HG03064 (cell line): ENCODE results near the gene TSPAN18.

ENCODE experiments used
- ATAC-seq: cut with Tn5 transposase; IDR thresholded peaks from one replicate; pipeline ENCODE4 v1.9.1; 2021; ENCODE audit warnings: low read depth; ENCODE audit not compliant: unreplicated experiment

Gene TSPAN18

DNA sequence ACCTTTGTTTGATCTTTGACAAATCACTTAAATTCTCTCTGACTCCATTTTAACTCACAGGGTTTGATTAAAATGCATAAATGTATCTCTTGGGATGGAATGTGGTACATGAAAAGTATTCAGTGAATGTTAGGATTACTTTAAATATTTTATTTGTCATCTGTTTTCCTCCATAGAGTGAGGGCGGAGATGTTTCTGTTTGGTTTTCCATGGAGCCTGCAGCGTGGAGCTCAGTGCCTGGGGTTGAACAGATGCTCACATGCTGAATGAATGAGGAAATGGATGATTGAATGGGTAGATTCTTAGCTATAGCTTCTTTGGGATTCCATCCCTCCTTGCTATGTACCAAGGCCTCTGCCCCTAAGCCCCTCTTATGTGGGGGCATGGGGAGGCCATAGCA, 10.0 kb downstream of the TSPAN18 start:
- ATAC-seq: no peak

DNA sequence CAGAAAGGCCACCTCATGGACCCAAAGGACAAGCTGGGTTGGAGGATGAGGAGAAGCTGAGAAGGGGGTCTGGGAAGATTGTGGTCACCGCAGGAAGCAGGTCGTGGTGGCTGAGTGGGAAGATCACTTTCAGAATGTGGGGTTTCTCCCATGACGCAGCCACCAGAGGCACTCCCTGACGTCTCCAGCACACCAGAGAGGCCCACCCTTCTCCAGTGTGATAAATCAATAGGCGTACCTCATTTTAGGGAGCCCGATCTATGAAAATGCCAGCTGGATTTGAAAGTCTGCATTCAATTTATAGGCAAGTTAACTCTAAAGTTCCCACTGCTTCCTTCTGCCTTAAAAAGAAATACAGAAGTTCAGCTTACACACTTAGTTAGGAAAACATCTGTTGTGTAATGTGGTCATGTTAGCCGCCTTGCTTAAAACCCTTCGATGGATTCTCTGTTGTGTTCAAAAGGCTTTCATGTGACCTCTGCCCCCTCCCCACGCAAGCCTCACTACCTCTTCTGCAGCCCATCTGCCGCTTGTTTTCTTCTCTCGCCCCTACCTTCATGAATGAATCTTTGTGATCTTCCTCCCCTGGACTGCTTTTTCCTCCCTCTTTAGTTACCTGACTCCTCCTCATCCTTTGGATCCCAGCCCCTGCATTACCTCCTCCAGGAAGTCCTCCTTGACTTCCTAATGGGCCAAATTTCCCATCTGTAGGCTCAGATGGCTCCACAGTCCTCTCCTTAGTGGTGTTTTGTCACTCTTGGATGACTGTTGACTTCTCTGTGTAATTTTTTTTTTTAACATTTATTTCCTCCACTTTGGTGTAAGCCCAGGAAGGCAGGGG, 10.7 kb downstream of the TSPAN18 start:
- ATAC-seq: no peak

DNA sequence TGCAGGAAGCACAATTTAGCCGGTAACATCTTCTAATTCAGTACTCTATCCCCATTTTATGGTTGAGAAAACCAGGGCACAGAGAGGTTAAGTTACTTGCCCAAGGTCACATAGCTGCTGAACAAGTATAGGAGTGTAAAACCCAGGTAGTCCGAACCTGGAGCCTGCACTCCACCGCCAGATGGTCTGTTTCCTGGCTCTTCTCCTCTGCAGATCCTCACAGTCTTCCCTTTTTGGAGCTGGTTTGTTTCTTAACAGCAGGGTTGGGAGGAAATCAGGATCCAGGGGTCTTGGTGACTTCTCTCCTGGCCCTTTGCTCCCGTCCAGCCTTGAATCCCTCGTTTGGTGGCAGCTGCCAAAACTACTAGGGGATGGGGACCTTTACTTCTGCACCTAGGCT, 12.0 kb downstream of the TSPAN18 start:
- no peak for ATAC-seq

DNA sequence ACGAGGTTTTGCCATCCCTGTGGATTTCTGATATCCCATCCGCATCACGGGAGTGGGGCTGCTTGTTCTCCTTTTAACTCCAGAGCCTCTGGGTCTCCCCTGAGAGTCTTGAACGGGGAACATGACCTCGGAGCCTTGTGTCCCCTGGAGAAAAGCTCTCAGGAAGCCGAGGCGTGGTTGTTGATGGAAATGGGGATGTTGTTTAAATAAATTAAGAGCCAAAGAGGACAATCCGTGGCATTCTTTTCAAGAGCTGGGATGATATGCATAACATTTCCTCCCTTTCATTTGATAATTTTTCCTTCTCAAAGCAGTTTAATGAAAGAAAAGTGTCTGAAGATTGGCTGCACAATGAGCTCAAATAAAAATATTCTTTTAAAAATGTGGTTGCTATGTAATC, 14.2 kb downstream of the TSPAN18 start:
- ATAC-seq: no peak

DNA sequence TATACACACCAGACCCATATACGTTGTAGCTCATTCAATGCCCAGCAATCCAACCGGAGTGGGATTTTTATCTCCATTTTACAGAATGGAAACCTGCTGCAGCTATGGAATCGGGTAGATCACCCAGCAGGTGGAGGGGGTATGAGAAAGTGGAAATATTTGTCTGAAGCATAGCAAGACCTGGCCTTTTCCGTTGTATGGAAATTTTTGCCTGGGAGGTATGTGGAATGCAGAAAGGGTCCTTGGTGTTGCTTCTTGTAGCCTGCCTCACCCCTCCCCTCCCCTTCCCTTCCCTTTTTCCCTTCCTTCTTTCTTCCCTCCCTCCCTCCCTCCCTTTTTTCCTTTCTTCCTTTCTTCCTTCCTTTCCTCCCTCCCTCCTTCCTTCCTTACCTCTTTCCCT, 15.2 kb downstream of the TSPAN18 start:
- no peak for ATAC-seq

DNA sequence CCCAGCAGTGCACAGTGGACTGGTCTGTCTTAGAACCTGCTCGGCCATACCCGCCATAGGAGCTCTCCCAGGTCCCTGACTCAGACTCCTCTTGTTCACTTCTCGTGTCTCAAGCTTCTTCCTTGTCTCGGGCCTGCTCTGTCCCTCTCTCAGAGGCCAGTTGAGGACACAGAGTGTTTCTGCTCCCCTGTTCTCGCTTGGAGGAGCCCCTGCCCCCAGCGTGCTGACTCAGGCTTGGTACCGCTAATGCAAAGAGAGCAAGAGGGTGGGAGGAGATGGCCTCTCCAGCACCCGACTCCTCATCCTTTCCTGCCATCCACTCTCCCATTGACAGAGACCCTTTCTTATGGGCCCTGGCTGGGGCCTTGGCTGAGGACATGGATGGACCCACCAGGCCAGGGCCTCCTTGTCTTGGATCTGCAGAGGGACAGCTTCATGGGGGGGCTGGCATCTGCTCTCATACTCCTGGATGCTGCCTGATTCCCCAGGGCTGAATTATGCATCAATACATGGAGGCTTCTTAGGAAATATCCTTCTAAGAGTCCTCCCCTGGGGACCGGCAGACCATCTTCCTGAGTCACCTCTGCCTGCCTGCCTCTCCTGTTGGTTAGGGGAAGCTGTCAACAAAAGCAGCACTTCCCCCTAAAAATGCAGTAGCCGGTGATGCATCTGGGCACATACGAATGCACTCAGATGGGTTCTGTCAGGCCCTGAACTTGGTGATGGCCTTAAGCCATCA, 15.9 kb downstream of the TSPAN18 start:
- no peak for ATAC-seq

DNA sequence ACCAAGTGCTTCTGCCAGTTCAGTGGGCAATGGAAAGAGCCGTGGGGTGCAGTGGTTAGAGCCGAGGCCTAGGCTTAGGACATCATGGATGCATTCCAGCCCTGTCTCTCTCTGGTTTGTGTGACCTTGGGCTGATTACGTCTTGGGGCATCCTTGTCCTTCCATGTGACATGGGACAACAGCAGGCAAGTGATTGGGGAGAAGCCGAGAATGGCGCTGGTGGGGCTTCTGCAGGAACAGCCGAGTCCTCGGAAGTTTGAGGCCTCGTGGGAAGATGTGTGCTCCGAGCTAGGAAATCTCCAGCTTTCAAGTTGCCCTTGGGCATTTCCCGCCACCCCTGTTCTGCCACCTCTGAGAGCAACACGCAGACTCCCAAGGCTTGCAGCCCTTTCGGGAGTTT, 16.6 kb downstream of the TSPAN18 start:
- ATAC-seq: no peak

DNA sequence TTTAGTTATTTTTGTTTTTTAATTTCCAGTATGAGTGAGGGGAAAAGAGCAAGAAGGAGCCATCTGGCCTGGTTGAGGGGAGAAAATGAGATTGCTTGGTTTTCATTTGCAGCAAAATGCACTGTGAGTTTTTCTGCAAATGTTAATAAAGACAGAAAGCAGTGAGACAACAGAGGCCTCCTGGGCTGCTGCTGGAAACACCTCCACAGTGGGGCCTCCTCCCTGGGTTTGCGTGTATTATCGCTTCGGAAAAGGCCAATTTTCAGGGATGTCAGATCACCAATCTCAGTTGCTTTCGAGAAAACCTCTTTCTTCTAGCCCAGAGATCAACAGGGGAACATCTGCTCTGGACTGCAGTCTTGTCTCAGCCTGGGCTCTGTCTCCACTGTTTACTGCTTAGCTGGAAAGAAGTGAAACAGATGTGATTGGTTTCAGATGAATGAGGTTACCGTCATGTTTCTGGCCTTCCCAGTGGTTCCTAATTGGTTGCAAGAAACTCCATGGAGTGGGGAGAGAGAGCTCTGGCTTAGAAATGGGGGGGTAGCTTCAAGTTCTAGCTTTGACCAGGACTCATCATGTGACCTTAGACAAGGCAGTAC, 17.3 kb downstream of the TSPAN18 start:
- ATAC-seq: no peak

DNA sequence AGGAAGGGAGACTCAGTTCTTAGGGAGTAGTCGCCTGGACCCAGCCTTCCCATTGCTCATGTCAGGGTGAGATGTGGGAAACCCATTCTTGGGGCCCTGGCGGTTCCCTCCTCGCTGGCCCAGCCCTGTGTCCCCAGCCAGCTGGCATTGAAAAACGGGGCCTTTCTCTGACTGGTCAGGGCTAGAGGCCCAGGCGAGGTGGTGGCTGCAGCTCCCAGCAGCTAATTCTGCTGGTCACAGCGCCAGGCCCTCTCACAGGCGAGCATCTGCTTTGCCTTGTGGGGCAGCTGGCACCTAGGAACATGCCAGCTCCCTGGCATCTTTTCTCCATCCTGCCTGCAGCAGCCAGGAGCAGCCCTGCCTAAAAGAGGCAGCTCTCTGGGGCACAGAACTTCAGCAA, 20.1 kb downstream of the TSPAN18 start:
- no peak for ATAC-seq

DNA sequence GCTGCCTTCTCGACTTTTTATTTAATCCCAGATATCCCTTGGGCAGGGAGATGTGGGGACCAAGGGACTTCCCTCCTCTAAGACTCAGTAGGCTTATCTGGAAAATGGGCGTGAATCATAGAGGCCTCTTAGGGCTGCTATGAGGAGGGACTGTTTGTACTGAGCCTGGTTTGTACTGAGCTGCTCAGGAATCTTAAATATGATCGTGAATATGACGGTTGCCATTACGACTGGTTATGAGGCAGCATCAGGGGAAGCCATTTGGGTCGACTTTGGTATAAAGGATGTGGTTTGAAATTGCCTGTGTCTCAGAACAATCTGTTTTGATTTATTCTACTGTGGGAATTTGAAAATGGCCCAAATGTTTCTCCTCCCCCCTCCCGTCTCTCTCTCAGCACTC, 20.6 kb downstream of the TSPAN18 start:
- no peak for ATAC-seq

DNA sequence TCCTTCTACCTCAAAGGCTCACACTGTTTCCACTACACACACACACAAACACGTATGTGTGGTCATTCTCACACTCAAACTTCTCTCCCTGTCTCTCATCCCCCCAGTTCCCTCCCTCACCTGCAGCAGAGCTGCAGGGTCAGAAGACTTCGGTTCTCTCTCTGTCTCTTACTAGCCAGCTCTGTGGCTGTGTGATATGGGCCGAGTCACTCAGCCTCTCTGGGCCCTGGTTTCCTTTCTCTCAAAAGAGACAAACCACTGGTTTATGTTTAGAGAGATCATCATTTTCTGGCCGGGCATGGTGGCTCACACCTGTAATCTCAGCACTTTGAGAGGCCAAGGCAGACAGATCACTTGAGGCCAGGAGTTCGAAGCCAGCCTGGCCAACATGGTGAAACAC, 21.1 kb downstream of the TSPAN18 start:
- ATAC-seq: no peak

DNA sequence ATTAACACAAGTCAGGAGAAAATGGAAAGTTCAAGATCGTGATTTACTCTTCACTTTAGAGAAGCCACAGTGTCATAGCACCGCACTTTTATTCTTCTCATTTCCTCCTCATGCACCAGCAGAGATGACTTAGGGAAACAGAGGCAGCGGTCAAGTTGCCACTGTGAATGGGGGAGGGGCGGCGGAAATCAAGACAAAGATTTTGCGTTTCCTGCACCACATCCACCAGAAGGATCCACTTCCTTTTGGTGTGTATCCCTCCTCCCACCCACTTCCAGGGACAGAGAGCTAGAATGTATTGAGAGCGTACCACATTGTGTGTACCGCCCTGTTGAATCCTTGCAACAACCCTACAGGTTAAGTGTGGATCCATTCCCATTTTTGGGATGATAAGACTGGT, 21.8 kb downstream of the TSPAN18 start:
- ATAC-seq: no peak

DNA sequence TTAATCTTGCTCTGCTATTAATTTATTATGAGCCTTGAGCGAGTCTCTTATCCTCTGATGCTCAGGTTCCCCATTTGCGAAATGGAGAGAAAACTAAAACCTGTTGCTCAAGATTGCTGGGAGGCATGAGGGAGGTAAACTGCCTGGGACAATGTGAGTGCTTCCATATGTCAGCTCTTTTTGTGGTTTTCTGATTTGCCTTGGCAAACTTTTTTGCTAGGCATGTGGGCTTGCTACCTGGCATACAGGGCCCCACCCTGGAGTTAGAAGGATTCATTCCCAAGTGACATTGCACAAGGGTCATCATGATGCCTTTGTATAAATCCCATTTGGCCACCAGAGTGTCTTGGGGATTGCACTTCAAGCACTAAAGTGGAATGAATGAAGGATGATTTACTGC, 22.4 kb downstream of the TSPAN18 start:
- ATAC-seq: no peak

DNA sequence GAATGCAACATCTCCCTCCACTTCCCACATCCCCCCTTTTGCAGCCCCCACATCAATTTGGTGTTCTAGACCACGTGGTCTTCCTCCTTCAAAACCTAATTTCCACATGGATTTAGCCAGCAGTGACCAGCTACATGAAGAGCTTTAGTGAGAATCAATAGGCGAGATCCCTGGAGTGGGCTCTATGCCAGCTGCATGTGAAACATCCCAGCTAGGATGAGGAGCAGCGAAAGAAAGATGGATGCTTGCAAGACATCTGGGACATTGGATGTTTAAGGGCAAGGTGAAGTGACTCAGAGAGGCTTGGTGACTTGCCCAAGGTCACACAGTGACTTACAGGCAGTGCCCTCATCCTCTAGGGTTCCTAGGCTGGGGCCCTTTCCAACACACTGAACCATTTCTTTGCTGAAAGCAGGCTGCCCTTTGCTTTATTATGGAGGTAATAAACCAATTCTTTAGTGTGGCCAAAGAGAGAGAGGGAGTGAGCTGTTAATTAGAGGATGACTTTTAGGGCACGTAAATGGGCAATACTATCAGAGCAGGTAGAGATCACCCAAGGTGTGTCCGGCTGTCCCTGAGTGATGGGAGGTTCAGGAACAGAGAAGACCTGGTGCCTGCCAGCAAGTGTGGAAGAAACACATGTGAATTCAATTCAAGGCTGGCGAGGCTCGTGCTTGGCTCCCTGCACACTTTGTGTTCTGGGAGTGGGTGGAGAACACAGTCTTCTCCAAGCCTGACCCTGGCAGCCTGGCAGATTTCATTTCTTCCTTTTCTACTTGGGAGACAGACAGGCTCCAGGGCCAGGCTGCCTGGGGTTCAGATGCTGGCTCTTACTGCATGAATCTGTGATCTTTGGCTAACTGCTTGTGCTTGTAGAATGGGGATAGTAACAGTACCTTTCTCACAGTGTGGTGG, 24.0 kb downstream of the TSPAN18 start:
- ATAC-seq: no peak

DNA sequence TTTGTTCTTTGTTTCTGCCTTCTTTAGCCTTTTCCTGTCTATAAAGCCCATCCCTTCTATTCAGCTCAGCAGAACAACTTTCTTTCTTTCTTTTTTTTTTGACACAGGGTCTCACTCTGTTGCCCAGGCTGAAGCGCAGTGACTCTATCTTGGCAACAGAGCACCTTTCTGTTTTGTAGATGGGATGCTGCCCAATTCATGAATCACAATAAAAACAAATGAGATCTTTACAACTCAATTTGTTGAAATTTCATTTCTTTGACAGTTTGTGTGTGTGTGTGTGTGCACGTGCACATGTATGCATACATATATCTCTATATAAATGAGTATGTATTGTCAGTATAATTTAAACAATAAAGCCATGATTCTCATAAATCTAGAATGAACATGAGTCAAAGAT, 25.5 kb downstream of the TSPAN18 start:
- ATAC-seq: no peak

DNA sequence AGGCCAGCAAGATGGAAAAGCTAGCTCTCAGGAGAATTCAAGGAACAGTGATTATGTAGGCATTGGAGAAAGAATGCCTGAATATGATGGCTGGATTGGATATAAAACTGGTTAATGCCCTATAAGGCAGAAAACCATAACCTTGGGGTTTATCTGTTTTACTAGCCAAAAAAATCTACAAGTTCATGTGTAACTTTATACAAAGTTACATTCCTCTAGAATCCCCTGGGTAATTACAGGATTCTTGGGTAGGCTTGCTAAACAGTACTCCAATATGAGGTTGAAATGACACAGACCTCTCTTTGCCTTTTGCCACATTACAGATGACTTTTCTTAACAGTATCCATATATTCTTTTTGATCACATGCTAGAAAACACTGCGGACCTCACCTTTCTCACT, 26.0 kb downstream of the TSPAN18 start:
- ATAC-seq: no peak

DNA sequence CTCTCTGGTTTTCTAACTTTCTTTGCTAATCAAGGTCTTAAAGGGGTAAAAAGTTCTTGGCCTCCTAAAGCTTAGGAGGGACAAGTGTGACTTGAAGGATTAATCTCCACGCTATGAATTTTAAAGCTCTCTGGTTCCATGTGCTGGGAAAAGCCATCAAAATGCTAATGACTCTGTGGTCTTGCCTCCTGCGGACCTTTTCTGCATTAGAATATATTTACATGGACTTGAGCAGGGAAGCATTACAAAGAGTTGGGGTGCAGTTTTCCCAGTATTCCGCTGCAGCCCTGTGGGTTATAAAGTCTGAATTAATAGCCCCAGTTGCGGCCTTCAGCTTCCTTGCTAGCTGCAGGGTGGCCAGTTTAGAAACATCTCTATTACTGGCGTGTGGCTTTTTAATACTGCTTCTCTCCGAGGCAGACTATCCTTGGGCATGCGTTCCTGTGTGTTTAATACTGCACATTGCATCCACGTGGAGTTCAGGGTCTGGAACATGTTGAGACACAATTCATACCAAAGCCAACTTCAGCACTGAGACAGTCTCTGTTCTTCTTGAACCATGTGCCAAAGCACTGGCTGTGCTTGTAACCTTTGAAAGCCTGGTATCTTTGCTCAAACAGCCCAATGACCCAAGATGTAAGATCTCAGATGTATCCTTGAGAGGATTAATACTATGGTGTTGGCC, 27.3 kb downstream of the TSPAN18 start:
- ATAC-seq: no peak

DNA sequence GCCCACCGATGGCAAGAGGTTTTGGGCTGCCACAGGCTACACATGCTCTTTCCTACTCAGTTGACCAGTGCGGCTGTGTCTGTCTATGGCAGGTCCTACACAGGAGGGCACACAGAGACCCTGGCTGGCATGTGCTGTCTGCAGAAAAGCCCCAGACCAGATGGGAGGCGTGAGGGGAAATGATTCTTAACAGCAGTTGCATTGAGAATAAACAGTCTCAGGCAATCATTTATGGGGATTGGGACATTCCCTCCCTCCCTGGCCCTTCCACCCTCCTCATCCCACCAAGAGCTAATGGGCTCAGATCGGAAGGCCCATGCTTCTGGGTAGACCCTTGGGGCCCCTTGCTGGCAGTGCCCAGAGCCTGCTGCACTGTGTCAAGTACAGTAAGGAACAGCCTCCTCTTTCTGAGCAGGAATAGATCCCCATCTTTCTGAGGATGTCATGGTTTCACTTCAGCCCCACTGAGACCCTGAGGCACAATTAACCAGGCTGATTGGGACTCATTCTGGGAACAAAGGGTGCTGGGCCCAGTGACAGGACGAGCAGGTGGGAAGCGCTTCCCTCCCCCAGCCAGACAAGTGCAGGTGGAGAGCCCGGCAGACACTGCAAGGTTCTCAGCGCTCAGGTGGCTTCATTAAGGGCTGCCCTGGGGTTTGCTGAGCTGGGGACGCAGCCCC, 28.3 kb downstream of the TSPAN18 start:
- no peak for ATAC-seq
